HepG2 (cell line): ENCODE results near the gene ERMARD. TPM values are rescaled to one million over a fixed set of nuclear protein-coding genes. Genes with fewer than 3 reads are reported as not detected.
A peak's percentile ranks its signal among the peaks of the same experiment; 100 is the strongest.

Experiments
- AHDC1 ChIP-seq: sonication (generic); formaldehyde crosslinking; IDR thresholded peaks from 2 replicates; pipeline ENCODE4 v1.5.1; 2020; ENCODE audit warnings: mild to moderate bottlenecking, missing genetic modification reagents, borderline replicate concordance
- EZH2 ChIP-seq: conservative IDR thresholded peaks from 2 replicates; pipeline ENCODE4 v1.6.1; 2012; ENCODE audit warnings: mild to moderate bottlenecking, low read depth, low read length, moderate library complexity
- KLF11 ChIP-seq: IDR thresholded peaks from 2 replicates; pipeline ENCODE4 v1.6.1; 2016; ENCODE audit warnings: missing compliant biosample characterization
- KLF13 ChIP-seq: sonication (generic); formaldehyde crosslinking; IDR thresholded peaks from 2 replicates; pipeline ENCODE4 v1.4.0; 2020; ENCODE audit warnings: mild to moderate bottlenecking, missing genetic modification reagents
- KLF15 ChIP-seq: sonication (generic); formaldehyde crosslinking; IDR thresholded peaks from 2 replicates; pipeline ENCODE4 v1.8.1; 2023; ENCODE audit warnings: borderline replicate concordance, mild to moderate bottlenecking, inconsistent platforms, missing genetic modification reagents, mixed read lengths
- MAF1 ChIP-seq: sonication (generic); formaldehyde crosslinking; IDR thresholded peaks from 2 replicates; pipeline ENCODE4 v1.5.0; 2020; ENCODE audit warnings: missing genetic modification reagents, borderline replicate concordance
- NR3C1 ChIP-seq: sonication (generic); formaldehyde crosslinking; IDR thresholded peaks from 2 replicates; pipeline ENCODE4 v1.4.0; 2020; ENCODE audit warnings: missing genetic modification reagents
- PREB ChIP-seq: sonication (generic); formaldehyde crosslinking; IDR thresholded peaks from 2 replicates; pipeline ENCODE4 v1.4.0; 2020; ENCODE audit warnings: missing genetic modification reagents
- ZNF24 ChIP-seq: fragments of 450-650 bp; IDR thresholded peaks from 2 replicates; pipeline ENCODE4 v1.6.1; 2017; ENCODE audit warnings: antibody characterized with exemption, mild to moderate bottlenecking
- ZNF256 ChIP-seq: sonication (generic); formaldehyde crosslinking; conservative IDR thresholded peaks from 2 replicates; pipeline ENCODE4 v1.4.0; 2020; ENCODE audit warnings: missing genetic modification reagents
- ZNF337 ChIP-seq: sonication (generic); formaldehyde crosslinking; IDR thresholded peaks from 2 replicates; pipeline ENCODE4 v1.5.1; 2020; ENCODE audit warnings: missing genetic modification reagents, low read depth, mild to moderate bottlenecking, borderline replicate concordance
- ZNF407 ChIP-seq: sonication (generic); formaldehyde crosslinking; IDR thresholded peaks from one replicate; pipeline ENCODE4 v1.5.1; 2020; ENCODE audit warnings: mild to moderate bottlenecking, missing genetic modification reagents; ENCODE audit errors: not compliant biosample characterization
- ZNF780A ChIP-seq: sonication (generic); formaldehyde crosslinking; IDR thresholded peaks from 2 replicates; pipeline ENCODE4 v1.8.0; 2022; ENCODE audit warnings: mild to moderate bottlenecking, missing genetic modification reagents, moderate library complexity
- ZZZ3 ChIP-seq: sonication (generic); formaldehyde crosslinking; IDR thresholded peaks from 2 replicates; pipeline ENCODE4 v1.4.0; 2020; ENCODE audit warnings: missing genetic modification reagents, mild to moderate bottlenecking, borderline replicate concordance
- polyA plus RNA-seq, 8 experiments: library from polyadenylated mRNA; depleted of rRNA in 3 of 8; stranded (reverse) in 7 of 8; unstranded in 1 of 8; fragments of >200 nt; fragmentation: Illumina TruSeq in 4 of 8; extraction: Trizol in 4 of 8; gene quantifications; 2 replicates each; pipeline versions ENCODE4 v1.2.1 to v1.2.3, GENCODE V29; 2011 to 2016; ENCODE audit warnings: low read depth in 4 of 8, missing spikeins in 1 of 8, mixed read lengths in 1 of 8; ENCODE audit not compliant: insufficient read depth in 1 of 8
- total RNA-seq, 5 experiments: library from RNA; depleted of rRNA; stranded (reverse); fragments of >200 nt; fragmentation: Illumina TruSeq; extraction: Trizol; gene quantifications; 2 replicates each; pipeline ENCODE4 v1.2.3, GENCODE V29; 2016; ENCODE audit warnings: low read depth in 1 of 5

The ERMARD gene
- total and polyA plus RNA-seq, 2 of the 13 experiments (the other 11 are each of a cell fraction or from before 2014, with no cell fraction given), result 8.8 to 10.7 TPM

GRCh38 chr6:169722362-169723199 is 28.8 kb upstream of the ERMARD start (continued):
- TF ChIP-seq ZNF256 (CRISPR knock-in tag) (no peak; the same call in 1 of the 2 replicates), KLF15 (CRISPR knock-in tag) (no peak), NR3C1 (CRISPR knock-in tag) (no peak), PREB (CRISPR knock-in tag) (no peak), MAF1 (CRISPR knock-in tag) (no peak), KLF13 (CRISPR knock-in tag) (0 out of 2 replicates have a peak, but pooled peaks have one; percentile 27), ZZZ3 (CRISPR knock-in tag) (no peak), ZNF407 (CRISPR knock-in tag) (no peak), ZNF780A (CRISPR knock-in tag) (no peak), ZNF24 (no peak), ZNF337 (no peak), KLF11 (no peak), AHDC1 (CRISPR knock-in tag) (no peak), EZH2 (no peak)
